Neural crest cell (in vitro differentiated cells): Measurements from ENCODE around the gene RNF220. TPM values are rescaled to one million over a fixed set of nuclear protein-coding genes. Genes with fewer than 3 reads are reported as not detected.
A peak's percentile ranks its signal among the peaks of the same experiment; 100 is the strongest.

Experiments used
- DNase-seq: peaks from one replicate; pipeline ENCODE4 v3.0.0; 2021; ENCODE audit warnings: low read depth, mixed read lengths, low spot score
- H3K27ac Mint-ChIP-seq: one replicate; pipeline ENCODE4 v1.8.0; 2021; ENCODE audit warnings: mild to moderate bottlenecking, mixed read lengths; ENCODE audit not compliant: unreplicated experiment
- H3K27me3 Mint-ChIP-seq: 2 replicates; pipeline ENCODE4 v1.8.0; 2021; ENCODE audit warnings: low read depth, mild to moderate bottlenecking, mixed read lengths
- H3K36me3 Mint-ChIP-seq: 2 replicates; pipeline ENCODE4 v1.8.0; 2021; ENCODE audit warnings: low read depth, mild to moderate bottlenecking, mixed read lengths
- H3K4me1 Mint-ChIP-seq: 2 replicates; pipeline ENCODE4 v1.8.0; 2021; ENCODE audit warnings: mixed read lengths
- H3K4me3 Mint-ChIP-seq: one replicate; pipeline ENCODE4 v1.8.0; 2021; ENCODE audit warnings: mild to moderate bottlenecking, mixed read lengths
- H3K9me3 Mint-ChIP-seq: 2 replicates; pipeline ENCODE4 v1.8.0; 2021; ENCODE audit warnings: mixed read lengths
- CTCF ChIP-seq: fragments of 200-600 bp; sonication (generic); conservative IDR thresholded peaks from 2 replicates; pipeline ENCODE4 v1.5.0; 2021; ENCODE audit warnings: antibody characterized with exemption, mild to moderate bottlenecking
- total RNA-seq: library from RNA; stranded (reverse); gene quantifications from 2 replicates; pipeline ENCODE4 v1.2.1, GENCODE V29; 2021

Gene RNF220
- total RNA-seq, 1 donor from 2014 or later: 96.7 TPM

- H3K27me3 Mint-ChIP-seq: peaks cover 29% of the 10 kb centered on the region
- TF ChIP-seq CTCF: no peak
Observed at GRCh38 chr1:44616284-44616990, 211.4 kb downstream of the RNF220 start.

DNA sequence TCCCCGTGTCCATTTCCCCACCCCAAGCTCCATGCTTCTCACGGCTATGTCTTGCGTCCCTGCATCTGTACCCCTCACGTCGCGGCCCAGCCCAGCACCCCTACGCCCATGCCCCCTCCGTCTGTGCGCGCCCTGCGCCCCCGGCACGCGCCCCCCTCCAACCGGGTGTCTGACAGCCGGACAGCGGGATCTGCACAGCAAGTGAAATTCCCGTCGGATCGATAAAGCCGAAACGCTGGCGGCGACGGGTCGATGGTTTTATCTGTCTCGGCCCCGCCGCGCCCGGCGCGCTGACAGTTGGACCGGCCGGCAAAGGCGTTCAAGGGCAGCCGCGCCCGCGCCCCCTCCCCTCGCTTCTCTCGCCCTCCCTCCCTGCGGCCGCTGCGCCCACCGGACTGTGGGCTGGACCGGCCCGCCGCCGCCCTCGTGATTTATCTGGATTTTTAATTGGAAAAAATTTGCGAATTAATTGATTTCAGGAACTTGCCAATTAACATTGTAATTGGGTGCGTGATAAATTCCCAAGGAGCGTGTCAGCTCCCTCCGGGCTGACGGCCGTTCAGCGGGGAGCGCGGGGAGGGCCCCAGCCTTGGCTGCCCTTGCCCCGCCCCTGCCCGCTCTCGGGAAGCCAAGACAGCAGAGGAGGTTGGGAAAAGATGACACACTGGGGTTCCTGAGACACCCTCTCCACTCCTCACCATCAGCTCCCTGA is 212.1 kb downstream of the RNF220 start:
- Mint-ChIP-seq H3K4me1 (peaks cover 5% of the 10 kb centered on the region), H3K36me3 (no peaks in the 10 kb centered on the region), H3K4me3 (no peak overlapping the region), H3K27me3 (peaks cover 29% of the 10 kb centered on the region), H3K27ac (no peak overlapping the region), H3K9me3 (no peaks in the 10 kb centered on the region)
- no peak for DNase-seq
- no peak for TF ChIP-seq CTCF

More at GRCh38 chr1:44616284-44616990, 211.4 kb downstream of the RNF220 start:
- no peak overlapping the region for H3K27ac Mint-ChIP-seq
- peaks cover under 1% of the 10 kb centered on the region for H3K4me1 Mint-ChIP-seq
- H3K36me3 Mint-ChIP-seq: no peaks in the 10 kb centered on the region
- H3K9me3 Mint-ChIP-seq: no peaks in the 10 kb centered on the region
- no peak for DNase-seq
- H3K4me3 Mint-ChIP-seq: no peak overlapping the region

GRCh38 chr1:44617703-44618029 is 212.6 kb downstream of the RNF220 start:
- Mint-ChIP-seq H3K4me1 (peaks cover 5% of the 10 kb centered on the region), H3K27me3 (peaks cover 29% of the 10 kb centered on the region), H3K36me3 (no peaks in the 10 kb centered on the region), H3K4me3 (no peak overlapping the region), H3K27ac (no peak overlapping the region), H3K9me3 (no peaks in the 10 kb centered on the region)
- DNase-seq: no peak
- no peak for TF ChIP-seq CTCF

DNA sequence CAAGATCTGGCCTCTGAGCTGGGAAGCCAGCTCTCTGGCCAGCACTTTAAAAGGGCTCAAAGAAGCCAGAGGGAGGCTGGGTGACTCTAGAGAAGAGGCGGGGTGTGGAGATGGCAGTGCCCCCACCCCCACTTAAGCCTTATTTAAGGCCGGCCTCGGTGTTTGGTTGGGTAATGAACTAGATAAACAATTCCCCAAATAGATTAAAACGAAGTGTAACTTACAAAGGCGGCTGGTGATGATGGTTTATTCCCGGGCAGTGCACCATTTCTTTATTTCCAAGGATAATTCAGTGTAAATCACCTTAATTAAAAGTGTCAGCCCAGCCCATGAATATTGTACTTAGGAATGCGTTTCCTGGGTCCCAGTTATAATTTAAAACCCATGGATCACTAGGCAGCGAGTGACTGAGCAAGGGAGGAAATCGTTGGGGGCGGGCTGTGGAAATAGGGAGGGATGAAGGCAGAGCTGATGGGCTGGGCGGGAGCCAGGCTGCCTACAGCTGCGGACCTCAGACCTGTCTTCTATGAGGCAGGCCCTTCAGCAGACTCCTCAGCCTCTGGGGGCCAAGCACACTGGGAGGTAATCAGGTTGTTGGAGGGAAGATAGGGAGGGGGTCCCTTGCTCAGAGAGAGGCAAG is 214.3 kb downstream of the RNF220 start:
- H3K4me3 Mint-ChIP-seq: no peak overlapping the region
- H3K36me3 Mint-ChIP-seq: no peaks in the 10 kb centered on the region
- no peak for TF ChIP-seq CTCF
- H3K27me3 Mint-ChIP-seq: peaks cover 29% of the 10 kb centered on the region
- peak overlapping the region; percentile 87 for H3K27ac Mint-ChIP-seq
- H3K9me3 Mint-ChIP-seq: no peaks in the 10 kb centered on the region
- no peak for DNase-seq
- peaks cover 5% of the 10 kb centered on the region for H3K4me1 Mint-ChIP-seq

DNA sequence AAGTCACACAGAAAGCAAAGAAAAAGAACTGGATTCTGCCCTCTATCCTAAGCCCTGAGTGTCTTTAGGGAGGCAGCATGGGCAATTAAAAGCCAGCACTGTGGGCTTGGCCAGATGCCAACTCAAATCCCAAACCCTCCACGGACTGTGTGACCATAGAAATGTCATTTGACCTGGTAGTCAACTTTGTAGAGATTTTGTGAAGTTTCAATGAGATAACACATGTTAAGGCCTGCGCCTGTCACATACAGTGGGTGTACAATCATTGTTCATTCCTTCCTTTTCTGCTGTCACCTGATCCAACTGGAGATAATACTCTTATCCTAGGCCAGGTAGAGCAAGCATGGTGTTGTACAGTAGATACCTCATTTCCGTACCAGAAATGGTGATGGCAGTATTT is 215.0 kb downstream of the RNF220 start:
- Mint-ChIP-seq H3K9me3 (no peaks in the 10 kb centered on the region), H3K36me3 (no peaks in the 10 kb centered on the region), H3K4me3 (no peak overlapping the region), H3K27ac (no peak overlapping the region), H3K27me3 (peaks cover 29% of the 10 kb centered on the region), H3K4me1 (peaks cover 5% of the 10 kb centered on the region)
- DNase-seq: no peak
- no peak for TF ChIP-seq CTCF
